HG02970 (cell line): Measurements from ENCODE around the gene ZNF787.
A peak's percentile ranks its signal among the peaks of the same experiment; 100 is the strongest.

Experiments
- ATAC-seq: cut with Tn5 transposase; IDR thresholded peaks from one replicate; pipeline ENCODE4 v1.9.1; 2021; ENCODE audit warnings: mild to moderate bottlenecking, moderate library complexity, moderate number of reproducible peaks; ENCODE audit not compliant: unreplicated experiment, low FRiP score

The ZNF787 gene

DNA sequence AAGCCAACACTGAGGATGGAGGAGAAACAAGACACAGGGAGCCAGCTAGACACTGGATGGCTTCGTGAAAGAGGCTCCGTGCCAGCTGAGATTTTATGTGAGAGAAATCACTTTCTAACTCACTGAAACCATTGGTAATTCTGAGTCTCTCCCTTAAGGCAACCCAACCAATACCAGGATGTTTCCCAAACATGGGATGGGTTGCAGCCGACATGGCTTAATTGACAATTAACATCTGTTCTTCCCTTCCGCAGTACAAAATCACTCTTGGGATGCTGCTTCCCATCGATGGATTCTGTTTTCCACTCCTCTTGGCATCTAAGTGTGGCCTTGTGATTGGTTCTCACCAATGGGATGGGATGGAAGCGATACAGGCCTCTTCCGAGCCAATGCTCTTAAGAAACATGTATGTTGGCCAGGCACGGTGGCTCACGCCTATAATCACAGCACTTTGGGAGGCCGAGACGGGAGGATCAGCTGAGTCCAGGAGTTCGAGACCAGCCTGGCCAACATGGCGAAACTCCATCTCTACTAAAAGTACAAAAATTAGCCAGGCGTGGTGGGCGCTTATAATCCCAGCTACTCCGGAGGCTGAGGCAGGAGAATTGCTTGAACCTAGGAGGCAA, 2.3 kb upstream of the ZNF787 start:
- ATAC-seq, result no peak

DNA sequence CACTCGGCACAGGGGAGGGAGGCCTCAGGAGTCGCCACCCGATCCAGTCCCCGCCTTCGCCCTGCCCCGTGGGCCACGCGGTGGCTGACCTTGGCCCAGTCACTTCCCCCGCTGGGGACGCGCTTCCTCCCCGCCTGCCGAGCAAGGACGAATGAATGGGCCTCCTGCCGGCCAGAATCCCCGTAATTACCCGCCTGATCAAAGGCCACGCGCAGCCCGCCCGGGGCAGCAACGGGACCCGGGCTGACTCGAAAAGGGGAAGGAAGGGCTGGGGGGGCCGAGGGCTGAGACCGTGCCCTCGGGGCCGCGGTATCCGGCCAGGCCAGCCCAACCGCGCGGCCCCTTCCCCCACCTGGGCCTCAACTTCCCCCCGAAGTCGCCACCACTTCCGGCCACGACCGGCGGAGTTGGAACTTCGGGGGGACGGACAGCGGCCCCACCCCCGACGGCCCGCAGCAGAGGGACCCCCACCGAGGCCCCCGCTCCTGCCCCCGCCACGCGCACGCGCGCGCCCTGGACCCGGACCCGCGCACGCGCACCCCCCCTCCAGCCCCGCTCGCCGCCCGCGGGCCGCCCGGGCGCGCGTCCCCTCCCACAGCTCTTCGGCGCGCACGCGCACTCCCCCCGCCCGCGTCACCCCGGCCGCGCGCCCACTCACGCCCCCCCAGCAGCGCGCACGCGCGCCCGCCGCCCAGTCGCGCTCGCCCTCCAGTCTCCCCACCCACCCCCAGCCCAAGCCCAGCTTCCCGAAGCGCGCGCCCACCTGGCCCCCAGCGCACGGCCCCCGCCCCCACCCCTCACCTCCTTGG, 520 bp downstream of the ZNF787 start:
- peak; percentile 35 for ATAC-seq

DNA sequence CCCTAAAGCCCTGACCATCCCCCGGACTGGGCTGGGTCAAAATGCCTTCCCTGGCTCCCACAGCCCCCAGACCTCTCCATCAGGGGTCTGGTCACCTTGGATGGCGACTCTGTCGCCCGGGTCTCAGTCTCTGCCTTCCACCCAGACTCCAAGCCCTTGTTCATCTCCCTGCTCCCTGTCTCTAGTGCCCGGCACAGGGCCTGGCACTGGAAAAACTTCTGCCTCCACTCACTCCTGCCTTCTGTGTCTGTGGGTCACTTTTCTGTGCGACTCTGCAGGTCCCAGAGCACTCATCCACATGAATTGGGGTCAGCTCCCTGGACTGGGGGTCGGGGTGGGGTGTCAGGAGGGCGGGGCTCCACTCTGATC, 1.1 kb downstream of the ZNF787 start:
- no peak for ATAC-seq

DNA sequence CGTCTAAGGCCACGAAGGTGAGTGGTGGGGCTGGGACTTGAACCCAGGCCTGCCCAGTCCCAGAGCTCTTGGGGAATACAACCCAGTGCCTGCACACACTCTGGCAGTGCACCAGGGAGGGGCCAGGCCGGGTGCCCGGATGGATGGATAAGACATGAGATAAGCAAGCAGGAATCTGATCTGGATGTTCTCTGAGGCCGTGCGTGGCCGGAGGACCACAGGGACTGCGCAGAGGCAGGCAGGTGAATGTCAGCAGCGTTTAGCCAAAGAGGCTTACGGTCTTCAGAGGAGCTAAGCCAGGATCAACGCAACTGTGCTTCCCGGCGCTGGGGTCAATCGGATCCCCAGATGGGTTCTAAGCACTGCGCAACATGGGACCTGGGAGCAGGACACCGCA, 1.5 kb downstream of the ZNF787 start:
- no peak for ATAC-seq

DNA sequence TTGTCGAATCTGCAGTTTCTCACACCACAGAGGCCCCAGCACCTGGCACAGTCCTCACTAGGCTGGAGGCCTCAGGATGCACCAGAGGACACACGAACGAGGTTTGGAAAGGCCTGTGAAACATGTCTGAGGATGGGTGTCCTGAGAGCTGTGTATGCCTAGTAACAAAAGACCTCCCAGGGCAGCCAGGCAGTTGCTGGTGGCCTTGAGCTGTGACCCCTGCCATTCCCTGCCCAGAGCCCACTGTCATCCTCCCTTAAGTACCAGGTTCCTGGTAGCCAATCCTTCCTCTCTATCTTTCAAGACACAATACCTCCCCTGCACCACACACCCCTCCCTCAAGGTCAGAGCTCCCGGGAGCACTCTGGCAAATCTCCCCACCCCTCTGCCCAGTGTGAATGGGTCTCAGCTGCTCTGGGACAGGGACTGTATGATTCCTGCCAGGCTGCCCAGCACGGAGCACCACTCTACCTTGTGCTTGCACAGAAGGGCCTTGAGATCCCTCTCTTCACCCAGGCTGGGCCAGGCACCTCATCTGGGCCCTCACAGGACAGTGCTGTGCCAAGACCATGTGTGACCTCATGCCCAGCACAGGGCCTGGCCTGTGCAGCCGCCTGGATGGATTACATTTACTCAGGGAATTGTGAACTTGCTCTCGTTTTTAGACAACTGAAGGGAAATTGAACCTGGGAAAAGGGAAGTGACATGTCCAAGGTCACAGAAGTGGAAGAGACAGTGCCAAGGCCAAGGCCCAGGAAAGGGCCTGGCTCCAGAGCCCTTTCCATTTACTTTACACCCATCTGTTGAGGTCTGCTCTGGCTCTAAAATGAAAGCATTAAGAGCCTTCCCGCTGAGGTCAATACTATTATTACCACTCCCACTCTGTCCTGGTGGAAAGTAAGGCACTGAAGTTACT, 2.2 kb downstream of the ZNF787 start:
- ATAC-seq, result no peak

DNA sequence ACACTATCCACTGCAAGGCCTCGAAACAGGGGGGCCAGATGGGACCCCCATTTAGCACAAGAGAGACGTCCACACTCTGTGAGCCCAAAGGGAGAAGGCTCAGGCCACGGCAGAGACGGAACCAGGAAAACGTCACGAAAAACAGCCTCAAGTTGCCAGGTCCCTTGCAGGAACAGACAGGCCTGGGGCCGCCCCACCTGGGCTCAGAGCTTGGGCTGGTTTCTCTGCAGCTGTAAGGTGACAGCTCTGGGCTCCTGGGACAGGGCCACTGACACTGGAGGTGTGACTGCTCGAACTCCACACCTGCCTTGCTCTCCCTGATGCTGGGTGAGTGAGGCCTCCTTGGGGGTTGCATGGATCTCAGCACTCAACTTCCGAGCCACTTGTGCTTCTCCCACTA, 3.2 kb downstream of the ZNF787 start:
- no peak for ATAC-seq

DNA sequence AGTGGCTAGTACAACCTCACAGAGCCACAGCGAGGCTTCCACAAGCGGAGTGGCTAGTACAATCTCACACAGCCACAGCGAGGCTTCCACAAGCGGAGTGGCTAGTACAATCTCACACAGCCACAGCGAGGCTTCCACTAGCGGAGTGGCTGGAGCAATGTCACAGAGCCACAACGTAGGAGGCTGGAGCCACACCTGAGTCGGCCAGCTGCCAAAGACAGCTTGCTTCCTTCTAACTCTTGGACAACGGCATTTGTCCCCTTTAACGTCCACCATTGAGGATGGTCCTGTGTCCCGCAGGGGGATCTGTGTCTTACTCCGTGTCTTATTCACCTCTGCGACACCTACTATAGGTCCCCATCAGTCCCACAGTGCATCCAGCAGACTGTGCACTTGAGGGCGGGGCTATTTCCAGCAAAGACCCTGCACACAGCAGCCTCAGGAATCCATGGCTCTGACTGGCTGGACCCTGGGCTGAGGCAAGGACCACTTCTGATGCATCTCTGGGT, 3.7 kb downstream of the ZNF787 start:
- no peak for ATAC-seq

DNA sequence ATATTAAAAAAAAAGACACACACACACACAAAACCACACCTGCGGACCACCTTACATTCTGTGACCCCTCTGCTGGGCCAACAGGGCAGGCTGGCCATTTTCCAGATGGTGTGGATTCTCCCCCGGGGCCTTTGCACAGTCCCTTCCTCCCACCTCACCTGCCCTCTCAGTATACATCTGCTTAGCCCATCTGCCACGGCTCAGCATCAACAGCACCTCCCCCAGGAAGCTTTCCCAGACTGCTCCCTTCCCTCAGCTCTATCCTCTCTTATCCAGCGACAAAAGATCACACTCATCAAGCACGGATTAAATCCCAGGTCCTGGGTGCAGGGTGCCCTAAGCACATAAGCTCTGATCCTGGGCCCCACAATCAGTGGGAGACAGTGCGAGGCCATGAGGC, 4.5 kb downstream of the ZNF787 start:
- no peak for ATAC-seq

DNA sequence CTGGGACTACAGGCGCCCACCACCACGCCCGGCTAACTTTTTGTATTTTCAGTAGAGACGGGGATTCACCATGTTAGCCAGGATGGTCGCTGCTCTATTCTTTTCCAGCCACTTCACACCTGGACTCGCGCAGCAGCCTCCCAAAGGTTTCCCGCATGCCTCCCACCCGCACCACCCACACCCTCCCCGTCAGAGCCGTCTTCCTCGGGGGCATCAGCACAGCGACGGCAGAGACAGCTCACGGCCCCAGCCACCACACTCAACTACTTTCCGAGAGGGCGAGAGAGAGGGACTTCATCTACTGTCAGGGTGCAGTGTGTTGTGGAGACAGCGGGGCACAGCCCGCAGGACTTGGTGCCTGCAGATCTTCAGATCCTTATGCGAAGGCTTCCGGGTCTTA, 5.6 kb downstream of the ZNF787 start:
- ATAC-seq, result no peak

DNA sequence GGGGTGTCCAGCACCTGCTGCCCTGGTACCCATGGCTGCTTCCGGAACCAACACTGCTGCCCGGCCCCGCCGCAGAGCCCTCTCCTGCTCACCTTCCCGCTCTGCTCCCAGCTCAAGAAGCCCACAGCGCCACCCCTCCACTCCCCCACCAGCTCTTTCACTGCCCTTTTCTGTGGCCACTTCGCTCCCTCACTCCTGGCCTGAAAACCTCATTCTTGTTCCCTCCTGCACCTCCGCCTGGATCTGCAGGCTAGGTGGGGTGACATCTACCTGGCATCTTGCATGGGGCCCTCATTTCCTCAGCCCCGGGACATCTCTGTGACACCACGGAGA, 6.4 kb downstream of the ZNF787 start:
- no peak for ATAC-seq

DNA sequence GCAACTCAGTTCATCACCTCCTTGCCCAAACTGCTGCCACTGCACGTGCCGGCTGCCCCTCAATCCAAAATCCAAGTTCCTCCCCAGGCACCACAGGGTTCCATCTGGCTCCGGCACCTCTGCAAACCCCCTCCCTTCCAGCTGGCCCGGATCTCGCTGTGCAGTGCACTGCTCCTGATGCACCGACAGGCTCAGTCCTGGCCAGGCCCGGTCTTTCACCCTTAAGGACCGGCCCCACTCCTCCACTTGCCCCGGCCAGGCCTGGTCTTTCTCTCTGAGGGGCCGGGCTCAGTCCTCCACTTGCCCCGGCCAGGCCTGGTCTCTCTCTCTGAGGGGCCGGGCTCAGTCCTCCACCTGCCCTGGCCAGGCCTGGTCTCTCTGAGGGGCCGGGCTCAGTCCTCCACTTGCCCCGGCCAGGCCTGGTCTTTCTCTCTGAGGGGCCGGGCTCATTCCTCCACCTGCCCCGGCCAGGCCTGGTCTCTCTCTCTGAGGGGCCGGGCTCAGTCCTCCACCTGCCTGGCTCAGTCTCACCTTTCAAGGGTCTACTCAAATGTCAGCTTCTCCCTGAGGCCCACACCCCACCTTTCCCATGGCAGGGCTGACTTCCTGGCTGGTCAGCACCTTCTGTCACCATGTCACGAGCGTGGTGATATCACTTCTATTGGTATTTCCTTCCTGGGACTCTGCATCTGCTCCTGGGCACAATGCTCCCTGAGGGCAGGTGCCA, 6.9 kb downstream of the ZNF787 start:
- no peak for ATAC-seq

DNA sequence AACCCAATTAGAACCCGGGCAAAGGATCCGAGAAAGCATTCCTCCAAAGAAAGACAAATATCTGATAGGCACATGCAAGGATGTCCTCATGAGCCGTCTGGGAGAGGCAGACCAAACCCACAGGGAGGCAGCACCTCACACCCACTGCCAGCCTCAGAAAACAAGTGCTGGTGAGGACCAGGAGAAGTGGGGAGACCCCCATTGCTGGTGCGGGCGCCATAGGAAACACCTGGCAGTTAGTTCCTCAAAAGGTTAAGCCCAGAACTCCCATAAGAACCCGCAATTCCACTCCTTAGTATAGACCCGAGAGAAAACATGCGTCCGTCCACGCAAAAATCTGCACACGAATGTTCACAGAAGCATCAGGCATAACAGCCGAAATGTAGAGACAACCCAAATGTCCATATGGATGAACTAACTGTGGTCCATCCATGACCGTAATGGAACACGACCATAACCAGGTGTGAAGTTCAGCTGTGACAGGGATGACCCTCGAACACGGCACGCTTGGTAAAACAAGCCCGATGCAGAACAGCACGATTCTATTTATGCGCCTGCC, 7.9 kb downstream of the ZNF787 start:
- no peak for ATAC-seq

DNA sequence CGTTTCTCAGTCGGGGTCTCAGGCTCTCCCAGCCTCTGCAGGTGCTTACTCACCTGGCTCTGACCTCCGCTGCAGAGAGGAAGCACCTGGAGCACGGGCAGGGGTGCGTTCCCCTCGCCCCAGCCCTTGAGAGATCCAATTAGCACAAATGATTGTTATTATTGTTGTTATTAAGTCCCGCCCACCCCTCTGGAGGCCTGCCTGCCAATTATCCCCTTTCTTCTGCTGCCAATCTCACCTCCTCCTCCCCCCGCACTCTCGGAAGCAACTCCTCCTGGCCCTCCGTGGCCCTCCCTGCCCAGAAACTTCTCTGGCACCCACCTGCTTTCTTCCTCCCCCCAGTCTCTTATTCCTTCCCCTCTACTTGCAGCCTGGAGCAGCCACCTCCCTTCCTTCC, 8.8 kb downstream of the ZNF787 start:
- no peak for ATAC-seq

DNA sequence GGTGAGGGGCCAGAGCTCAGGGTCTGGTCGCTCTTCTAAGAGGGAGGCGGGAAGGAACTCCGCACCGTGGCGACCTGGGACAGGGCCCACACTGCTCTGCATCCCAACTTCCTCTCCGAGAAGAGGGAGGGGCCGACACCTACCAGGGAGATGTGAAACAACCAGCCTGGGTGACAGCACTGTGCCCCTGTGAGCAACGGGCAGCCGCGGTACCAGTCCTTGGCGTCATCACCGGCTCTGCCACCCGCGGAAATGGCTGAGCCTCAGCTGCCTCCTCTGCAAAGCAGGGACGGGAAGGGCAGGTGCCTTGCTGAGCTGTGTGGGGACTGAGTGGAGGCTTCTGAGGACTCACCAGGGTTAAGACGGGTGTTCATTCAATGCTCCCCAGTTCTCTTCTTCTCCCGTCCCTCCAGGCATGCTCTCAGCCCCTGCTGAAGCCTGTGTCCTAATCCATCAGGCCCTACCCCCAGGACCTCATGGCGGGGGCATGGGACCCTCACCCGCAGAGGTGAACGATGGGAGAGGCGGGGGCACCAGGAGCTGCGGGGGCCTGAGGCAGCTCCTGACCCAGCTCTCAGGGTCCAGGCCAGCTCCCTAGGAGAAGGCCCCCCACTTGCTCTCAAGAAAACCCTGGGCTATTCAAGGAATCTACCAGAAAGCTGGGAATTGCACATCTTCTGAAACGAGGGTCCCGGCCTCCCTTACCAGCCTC, 9.3 kb downstream of the ZNF787 start:
- no peak for ATAC-seq

DNA sequence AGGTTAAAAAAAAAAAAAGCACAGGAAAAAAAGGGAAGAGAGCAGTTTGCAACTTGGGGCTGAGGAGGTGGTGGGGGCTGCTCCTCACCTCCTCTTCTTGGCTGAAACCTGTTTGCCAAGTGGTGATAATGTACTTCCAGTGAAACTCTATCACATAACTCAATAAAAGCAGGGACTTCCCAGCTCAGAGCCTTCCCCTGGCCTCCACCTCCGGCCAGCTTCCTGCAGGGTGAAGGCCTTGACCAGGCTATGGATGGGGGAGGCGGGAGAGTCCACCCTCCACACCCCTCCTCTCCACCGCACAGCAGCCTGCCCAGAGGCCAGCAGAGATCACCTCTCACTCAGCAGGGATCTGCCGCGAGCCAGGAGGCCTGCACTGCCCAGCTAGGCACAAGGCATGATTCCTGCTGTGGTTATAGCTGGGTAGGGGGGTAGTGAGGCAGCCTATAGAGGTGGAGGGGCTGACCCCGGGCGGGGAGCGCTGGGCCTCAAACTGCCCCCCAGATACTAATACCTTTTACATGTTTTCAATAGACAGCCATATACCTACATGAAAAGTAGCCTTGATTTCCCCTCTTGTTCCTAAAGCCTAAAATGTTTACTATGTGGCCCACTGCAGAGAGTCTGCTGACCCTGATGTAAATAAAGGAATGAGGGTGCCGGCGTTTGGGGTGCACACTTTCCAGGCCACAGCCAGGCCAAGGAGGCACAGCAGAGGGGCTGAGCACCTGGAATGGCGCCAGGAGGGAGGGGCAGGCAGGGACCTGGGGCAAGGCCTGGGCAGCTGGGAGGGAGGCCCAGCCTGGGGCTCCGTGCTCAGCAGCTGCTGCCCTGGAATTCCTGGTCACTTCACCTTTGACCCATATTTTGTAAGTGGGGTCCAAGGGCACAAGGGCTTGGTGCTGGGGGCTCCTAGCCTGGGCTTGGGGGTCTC, 10.3 kb downstream of the ZNF787 start:
- ATAC-seq, result no peak

DNA sequence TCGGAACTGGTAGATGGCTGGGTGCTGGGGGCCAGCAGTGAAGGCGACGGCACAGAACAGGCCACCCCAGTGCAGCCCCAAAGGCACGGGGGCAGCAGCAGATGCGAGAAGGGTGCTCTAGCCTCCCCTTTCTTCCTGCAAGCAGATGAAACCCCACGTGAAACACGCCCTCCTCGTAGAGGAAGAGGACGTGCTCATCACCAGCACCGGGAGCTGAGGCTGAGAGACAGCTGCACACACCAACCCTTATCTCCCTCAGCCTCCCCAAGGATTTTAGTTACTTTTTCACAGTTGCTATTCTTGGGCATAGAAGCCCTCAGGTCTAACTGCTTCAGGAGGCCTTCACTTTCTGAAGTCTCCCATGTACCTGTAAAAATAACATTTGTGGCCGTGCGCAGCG, 11.9 kb downstream of the ZNF787 start:
- no peak for ATAC-seq

DNA sequence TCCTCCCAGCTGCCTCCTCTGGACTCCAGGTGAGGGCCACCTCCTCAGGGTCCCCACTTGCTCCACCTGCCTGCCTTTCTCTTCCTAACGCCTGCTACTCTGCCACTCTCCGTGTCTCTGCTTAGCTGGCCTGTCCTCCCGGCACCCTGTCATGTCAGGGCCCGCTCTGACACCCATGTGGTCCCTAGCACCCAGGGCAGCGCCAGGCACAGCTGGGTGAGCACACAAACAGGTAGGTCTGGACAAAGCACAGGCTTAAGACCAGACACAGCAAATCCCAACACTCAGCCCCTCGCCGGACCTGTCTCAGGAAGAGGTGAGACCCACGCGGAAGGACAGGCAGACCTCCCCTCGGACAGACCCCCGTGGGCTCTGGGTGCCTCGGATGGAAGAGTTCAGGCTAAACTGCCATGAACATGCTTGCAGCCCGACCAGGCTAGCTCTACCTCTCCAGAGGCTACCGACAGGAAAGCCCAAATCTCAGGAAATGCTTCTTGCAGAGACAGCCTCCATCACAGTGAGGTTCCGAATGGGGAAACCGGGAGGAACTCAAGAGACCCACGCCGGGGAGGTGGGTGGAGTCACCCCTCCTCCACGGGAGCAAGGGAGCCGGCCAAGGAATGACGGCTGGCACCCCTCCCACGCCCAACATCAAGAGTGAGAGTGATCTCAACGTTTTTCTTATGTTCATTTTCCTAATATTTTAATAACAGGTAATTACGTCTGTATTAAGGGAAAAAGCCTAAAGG, 12.5 kb downstream of the ZNF787 start:
- ATAC-seq, result no peak
